SU-DHL-6 (cell line): ENCODE data around the gene ANO10.

Source experiments
- H2AFZ ChIP-seq: fragments of 200-600 bp; sonication (generic); 2 replicates; pipeline ENCODE4 v1.6.1; 2014; ENCODE audit warnings: low read depth, mild to moderate bottlenecking, moderate library complexity, mixed read lengths, antibody characterized with exemption, low read length; ENCODE audit not compliant: severe bottlenecking
- H3F3A ChIP-seq: fragments of 200-600 bp; shearing (Covaris generic); 2 replicates; pipeline ENCODE4 v1.6.0; 2016; ENCODE audit warnings: antibody characterized with exemption, mild to moderate bottlenecking; ENCODE audit not compliant: insufficient read depth
- H3K27ac ChIP-seq: fragments of 200-600 bp; sonication (generic); 2 replicates; pipeline ENCODE4 v1.5.1; 2016; ENCODE audit warnings: low read depth, mild to moderate bottlenecking, low read length, moderate library complexity, mixed read lengths
- H3K27me3 ChIP-seq: fragments of 200-600 bp; sonication (generic), shearing (Covaris generic); 2 replicates; pipeline ENCODE4 v1.6.0; 2014; ENCODE audit warnings: mild to moderate bottlenecking, low read length
- H3K36me3 ChIP-seq: fragments of 200-600 bp; sonication (generic); 2 replicates; pipeline ENCODE4 v1.6.1; 2014; ENCODE audit warnings: mild to moderate bottlenecking, low read length, mixed read lengths
- H3K4me2 ChIP-seq: fragments of 300-600, 200-600 bp; shearing (Covaris generic), sonication (generic); 2 replicates; pipeline ENCODE4 v1.6.0; 2014; ENCODE audit warnings: low read length, low read depth, mild to moderate bottlenecking; ENCODE audit not compliant: poor library complexity, severe bottlenecking
- H3K4me3 ChIP-seq: fragments of 200-600 bp; sonication (generic); 2 replicates; pipeline ENCODE4 v1.5.1; 2014; ENCODE audit warnings: antibody characterized with exemption, low read length, mild to moderate bottlenecking, mixed read lengths; ENCODE audit not compliant: insufficient read depth, poor library complexity, severe bottlenecking
- H3K79me2 ChIP-seq: fragments of 200-600 bp; sonication (generic); 2 replicates; pipeline ENCODE4 v1.6.1; 2014; ENCODE audit warnings: mild to moderate bottlenecking, low read length, moderate library complexity; ENCODE audit not compliant: insufficient read depth
- H3K9ac ChIP-seq: fragments of 200-600 bp; sonication (generic); 2 replicates; pipeline ENCODE4 v1.7.0; 2014; ENCODE audit warnings: mild to moderate bottlenecking, low read length
- H3K9me2 ChIP-seq: fragments of 200-600 bp; sonication (generic); replicated peaks from 2 replicates; pipeline ENCODE4 v1.6.1; 2014; ENCODE audit warnings: low read length; ENCODE audit not compliant: insufficient read depth
- H3K9me3 ChIP-seq: fragments of 200-600 bp; sonication (generic); 2 replicates; pipeline ENCODE4 v1.6.1; 2014; ENCODE audit warnings: low read length, mixed read lengths; ENCODE audit not compliant: insufficient read depth
- H4K20me1 ChIP-seq: fragments of 200-600 bp; sonication (generic); 2 replicates; pipeline ENCODE4 v1.6.1; 2014; ENCODE audit warnings: low read depth, mild to moderate bottlenecking, antibody characterized with exemption, low read length, moderate library complexity, mixed read lengths
- CTCF ChIP-seq: fragments of 200-600 bp; sonication (generic); IDR thresholded peaks from one replicate; pipeline ENCODE4 v1.5.1; 2017; ENCODE audit warnings: antibody characterized with exemption, mild to moderate bottlenecking, low read length, moderate library complexity; ENCODE audit not compliant: insufficient read depth, poor library complexity, severe bottlenecking
- EZH2phosphoT487 ChIP-seq: fragments of 200-600 bp; sonication (generic), shearing (Covaris generic); conservative IDR thresholded peaks from 2 replicates; pipeline ENCODE4 v1.6.1; 2018; ENCODE audit warnings: mild to moderate bottlenecking, antibody characterized with exemption, low read length, moderate library complexity, mixed read lengths

The ANO10 gene

GRCh38 chr3:43334976-43335375 is 286.8 kb downstream of the ANO10 start:
- H3K9me2 ChIP-seq = no peaks in the 10 kb centered on the region
- H4K20me1 ChIP-seq = no peaks in the 10 kb centered on the region
- no peak overlapping the region for H3K4me2 ChIP-seq
- no peak overlapping the region for H3K9ac ChIP-seq
- no peak for TF ChIP-seq EZH2phosphoT487
- no peak for TF ChIP-seq CTCF
- peaks cover 18% of the 10 kb centered on the region; the same call in 1 of the 2 replicates for H3K9me3 ChIP-seq
- H3K27me3 ChIP-seq = no peaks in the 10 kb centered on the region
- no peak overlapping the region for H3K4me3 ChIP-seq
- H3F3A ChIP-seq = no peaks in the 10 kb centered on the region
- no peak overlapping the region for H2AFZ ChIP-seq
- H3K27ac ChIP-seq = no peak overlapping the region
- H3K36me3 ChIP-seq = peaks cover 28% of the 10 kb centered on the region
- H3K79me2 ChIP-seq = no peaks in the 10 kb centered on the region

- Histone ChIP-seq H3K36me3 (peaks cover 7% of the 10 kb centered on the region; the same call in 1 of the 2 replicates), H3K4me2 (no peak overlapping the region), H2AFZ (no peak overlapping the region), H3K9ac (no peak overlapping the region), H3K27ac (no peak overlapping the region), H3K9me3 (no peaks in the 10 kb centered on the region), H3K79me2 (no peaks in the 10 kb centered on the region), H3K9me2 (no peaks in the 10 kb centered on the region), H4K20me1 (no peaks in the 10 kb centered on the region), H3K4me3 (no peak overlapping the region), H3K27me3 (no peaks in the 10 kb centered on the region), H3F3A (no peaks in the 10 kb centered on the region)
- TF ChIP-seq EZH2phosphoT487 (no peak), CTCF (no peak)
Measured at GRCh38 chr3:43331381-43331780, 290.4 kb downstream of the ANO10 start.

- no peaks in the 10 kb centered on the region for H3K9me3 ChIP-seq
- H4K20me1 ChIP-seq = no peaks in the 10 kb centered on the region
- H3F3A ChIP-seq = no peaks in the 10 kb centered on the region
- TF ChIP-seq CTCF (no peak), EZH2phosphoT487 (no peak)
- no peaks in the 10 kb centered on the region for H3K79me2 ChIP-seq
- H3K4me3 ChIP-seq = no peak overlapping the region
- H3K4me2 ChIP-seq = no peak overlapping the region
- no peak overlapping the region for H3K9ac ChIP-seq
- H3K27me3 ChIP-seq = no peaks in the 10 kb centered on the region
- H2AFZ ChIP-seq = no peak overlapping the region
- H3K9me2 ChIP-seq = no peaks in the 10 kb centered on the region
- no peak overlapping the region for H3K27ac ChIP-seq
- H3K36me3 ChIP-seq = peaks cover 7% of the 10 kb centered on the region; the same call in 1 of the 2 replicates
Measured at GRCh38 chr3:43330981-43331380, 290.8 kb downstream of the ANO10 start.

- no peak overlapping the region for H3K9ac ChIP-seq
- TF ChIP-seq CTCF (no peak), EZH2phosphoT487 (no peak)
- H3K9me2 ChIP-seq = no peaks in the 10 kb centered on the region
- no peaks in the 10 kb centered on the region for H3K36me3 ChIP-seq
- H3K79me2 ChIP-seq = no peaks in the 10 kb centered on the region
- H3F3A ChIP-seq = no peaks in the 10 kb centered on the region
- H3K4me3 ChIP-seq = no peak overlapping the region
- no peak overlapping the region for H3K27ac ChIP-seq
- no peak overlapping the region for H2AFZ ChIP-seq
- no peak overlapping the region for H3K4me2 ChIP-seq
- no peaks in the 10 kb centered on the region for H4K20me1 ChIP-seq
- no peaks in the 10 kb centered on the region for H3K9me3 ChIP-seq
- no peaks in the 10 kb centered on the region for H3K27me3 ChIP-seq
Measured at GRCh38 chr3:43328653-43329052, 293.2 kb downstream of the ANO10 start.
